PC-3 (cell line): Measurements from ENCODE around the gene TENM4. TPM values are rescaled to one million over a fixed set of nuclear protein-coding genes. Genes with fewer than 3 reads are reported as not detected.

Experiments used
- ATAC-seq: fragments of 200-7000 bp; cut with Tn5 transposase; 2 replicates; pipeline ENCODE4 v1.9.1; 2020; ENCODE audit warnings: mild to moderate bottlenecking, moderate library complexity
- BruUV-seq: library from RNA; stranded (reverse); fragments of 400-500 nt; replicated peaks from 2 replicates; lab custom pipeline; 2021; lab: Mats Ljungman, UMichigan
- CTCF ChIA-PET: fragments of 300-600 bp; sonication (Branson Sonifier 250); formaldehyde crosslinking; loops from one replicate; lab custom pipeline; 2022; ENCODE audit warnings: antibody characterized with exemption; lab: Charles Lee
- POLR2A ChIA-PET: fragments of 300-600 bp; sonication (Branson Sonifier 250); formaldehyde crosslinking; loops from one replicate; lab custom pipeline; 2022; ENCODE audit warnings: antibody characterized with exemption; ENCODE audit not compliant: unreplicated experiment; lab: Charles Lee
- DNase-seq: peaks from one replicate; pipeline ENCODE4 v3.0.0-alpha.2; 2015
- H2AFZ ChIP-seq: fragments of 300-600 bp; sonication (generic); 2 replicates; pipeline ENCODE4 v1.6.0; 2016; ENCODE audit warnings: antibody characterized with exemption, low read length
- H3F3A ChIP-seq: fragments of 300-600 bp; sonication (generic); one replicate; pipeline ENCODE4 v1.6.0; 2017; ENCODE audit warnings: antibody characterized with exemption, low read length, control low read depth, mild to moderate bottlenecking; ENCODE audit not compliant: unreplicated experiment
- H3K27ac ChIP-seq: fragments of 300-600 bp; sonication (generic); 2 replicates; pipeline ENCODE4 v1.5.1; 2016; ENCODE audit warnings: mild to moderate bottlenecking, low read length
- H3K27me3 ChIP-seq: fragments of 300-600 bp; sonication (generic); 2 replicates; pipeline ENCODE4 v1.6.1; 2016; ENCODE audit warnings: low read length, mixed read lengths
- H3K36me3 ChIP-seq: fragments of 300-600 bp; sonication (generic); 2 replicates; pipeline ENCODE4 v1.6.1; 2016; ENCODE audit warnings: low read depth, mixed run types, low read length, mixed read lengths
- H3K4me1 ChIP-seq: fragments of 300-600 bp; sonication (generic); 2 replicates; pipeline ENCODE4 v1.5.1; 2016; ENCODE audit warnings: low read length; ENCODE audit not compliant: insufficient read depth
- H3K4me2 ChIP-seq: fragments of 300-600 bp; sonication (generic); 2 replicates; pipeline ENCODE4 v1.6.0; 2016; ENCODE audit warnings: low read length
- H3K4me3 ChIP-seq: fragments of 300-600 bp; sonication (generic); 2 replicates; pipeline ENCODE4 v1.5.1; 2016; ENCODE audit warnings: mild to moderate bottlenecking, low read length, mixed read lengths
- H3K79me2 ChIP-seq: fragments of 300-600 bp; sonication (generic); 2 replicates; pipeline ENCODE4 v1.6.1; 2017; ENCODE audit warnings: low read length, mixed read lengths
- H3K9ac ChIP-seq: fragments of 300-600 bp; sonication (generic); 2 replicates; pipeline ENCODE4 v1.6.0; 2016; ENCODE audit warnings: mild to moderate bottlenecking, low read length
- H3K9me2 ChIP-seq: fragments of 300-600 bp; sonication (generic); replicated peaks from 2 replicates; pipeline ENCODE4 v1.6.1; 2016; ENCODE audit warnings: mixed run types, low read length, mixed read lengths
- H3K9me3 ChIP-seq: fragments of 300-600 bp; sonication (generic); 2 replicates; pipeline ENCODE4 v1.6.1; 2016; ENCODE audit warnings: low read length, mixed read lengths
- H4K20me1 ChIP-seq: fragments of 300-600 bp; sonication (generic); 2 replicates; pipeline ENCODE4 v1.6.1; 2016; ENCODE audit warnings: low read length, mixed read lengths
- CTCF ChIP-seq: fragments of 300-600 bp; sonication (generic); conservative IDR thresholded peaks from 2 replicates; pipeline ENCODE4 v1.5.1; 2017; ENCODE audit warnings: antibody characterized with exemption, low read depth, mild to moderate bottlenecking, low read length
- EZH2 ChIP-seq: fragments of 300-600 bp; sonication (generic); IDR thresholded peaks from one replicate; pipeline ENCODE4 v1.6.1; 2017; ENCODE audit warnings: antibody characterized with exemption, mild to moderate bottlenecking, low read length; ENCODE audit not compliant: unreplicated experiment
- EZH2phosphoT487 ChIP-seq: fragments of 300-600 bp; sonication (generic); IDR thresholded peaks from 2 replicates; pipeline ENCODE4 v1.6.1; 2018; ENCODE audit warnings: mild to moderate bottlenecking, antibody characterized with exemption, low read length, borderline replicate concordance
- intact Hi-C: fragments of 100-400 bp; cut with micrococcal nuclease; formaldehyde crosslinking; loops from 2 replicates; pipeline ENCODE4 v1.9.0; 2023
- total RNA-seq: library from RNA; depleted of rRNA; stranded (reverse); fragments of >200 nt; gene quantifications from 2 replicates; pipeline ENCODE4 v1.2.3, GENCODE V29; 2014

The TENM4 gene
- total RNA-seq, 1 experiment from 2014 or later, result 19.7 TPM

- no peak overlapping the region for H3K27ac ChIP-seq
- intact Hi-C loops, result no loop called here
- H3K36me3 ChIP-seq, result no peaks in the 10 kb centered on the region
- H3K9me2 ChIP-seq, result no peaks in the 10 kb centered on the region
- H3K27me3 ChIP-seq, result no peaks in the 10 kb centered on the region
- H4K20me1 ChIP-seq, result no peaks in the 10 kb centered on the region
- H3K9me3 ChIP-seq, result no peaks in the 10 kb centered on the region
- no peaks in the 10 kb centered on the region for H3K79me2 ChIP-seq
- no TSS peak for BruUV-seq
- no peaks in the 10 kb centered on the region for H3F3A ChIP-seq
- H3K4me3 ChIP-seq, result no peak overlapping the region
- CTCF ChIA-PET, result no interaction called here
- no peak for TF ChIP-seq EZH2phosphoT487
- no peak for TF ChIP-seq EZH2
- no peak for TF ChIP-seq CTCF
- H3K4me2 ChIP-seq, result no peak overlapping the region
- ATAC-seq (no peak), DNase-seq (no peak)
- H3K4me1 ChIP-seq, result peaks cover 31% of the 10 kb centered on the region
- no peak overlapping the region for H2AFZ ChIP-seq
- no peak overlapping the region for H3K9ac ChIP-seq
- POLR2A ChIA-PET, result no interaction called here
These were observed 600.6 kb downstream of the TENM4 start for GRCh38 chr11:78840200-78840599.

GRCh38 chr11:78838417-78838816 is 602.4 kb downstream of the TENM4 start:
- POLR2A ChIA-PET, result no interaction called here

More at GRCh38 chr11:78838417-78838816, 602.4 kb downstream of the TENM4 start:
- peak; percentile 59 for ATAC-seq
- no peak overlapping the region for H3K4me2 ChIP-seq
- 0 out of 2 replicates have a peak overlapping the region, but pooled peaks have one; percentile 12 for H2AFZ ChIP-seq
- H4K20me1 ChIP-seq, result no peaks in the 10 kb centered on the region
- H3K4me3 ChIP-seq, result no peak overlapping the region
- H3K27me3 ChIP-seq, result no peaks in the 10 kb centered on the region
- H3K9me3 ChIP-seq, result no peaks in the 10 kb centered on the region
- H3K79me2 ChIP-seq, result no peaks in the 10 kb centered on the region
- no peaks in the 10 kb centered on the region for H3K36me3 ChIP-seq
- TF ChIP-seq EZH2, result no peak
- peak; percentile 82 for TF ChIP-seq CTCF
- no peak for TF ChIP-seq EZH2phosphoT487
- DNase-seq, result peak; percentile 68
- BruUV-seq, result no TSS peak
- 0 out of 2 replicates have a peak overlapping the region, but pooled peaks have one; percentile 4 for H3K27ac ChIP-seq
- intact Hi-C loops, result no loop called here
- H3F3A ChIP-seq, result no peaks in the 10 kb centered on the region
- H3K4me1 ChIP-seq, result peaks cover 31% of the 10 kb centered on the region
- H3K9me2 ChIP-seq, result no peaks in the 10 kb centered on the region
- CTCF ChIA-PET, result no interaction called here
- H3K9ac ChIP-seq, result 0 out of 2 replicates have a peak overlapping the region, but pooled peaks have one; percentile 11
